Right forelimb (tissue), 1 donor: ENCODE measurements around the gene AKR1C2.
"Not testable (repeated sequence)": the region's sequence is repeated elsewhere in the genome, so short reads cannot be mapped to it uniquely, and the experiment has no call there.

Experiments used
- DNase-seq: peaks from one replicate; pipeline ENCODE4 v3.0.0-alpha.2; 2018

Gene AKR1C2

DNA sequence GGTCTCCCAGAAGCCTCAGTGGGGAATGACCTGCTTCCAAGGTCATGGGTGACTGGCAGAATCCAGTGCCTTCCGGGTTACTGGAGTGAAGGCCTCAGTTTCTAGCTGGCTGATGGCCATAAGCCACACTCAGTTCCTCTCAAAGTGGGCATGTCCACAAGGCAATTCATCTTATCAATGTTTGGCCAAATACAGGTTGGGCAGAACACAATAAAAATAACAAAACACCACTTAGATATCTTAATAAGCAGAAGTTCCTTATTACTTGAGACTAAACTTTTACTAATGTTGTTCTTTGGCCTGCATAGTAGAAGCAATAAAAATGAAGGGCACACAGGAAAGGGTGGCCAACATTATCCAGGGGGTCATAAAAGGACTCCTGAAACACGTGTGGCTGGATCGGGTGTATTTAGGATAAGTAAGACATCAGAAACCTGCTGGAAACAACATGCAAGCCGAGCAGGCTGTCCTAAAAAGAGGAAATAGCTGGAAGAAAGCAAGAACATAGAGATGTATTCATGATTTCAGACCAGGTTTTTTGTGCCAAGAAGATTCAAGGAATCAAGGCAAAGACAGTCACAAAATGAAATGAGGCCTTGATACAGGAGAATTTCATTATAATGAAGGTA, 19.6 kb upstream of the AKR1C2 start:
- no peak for DNase-seq

DNA sequence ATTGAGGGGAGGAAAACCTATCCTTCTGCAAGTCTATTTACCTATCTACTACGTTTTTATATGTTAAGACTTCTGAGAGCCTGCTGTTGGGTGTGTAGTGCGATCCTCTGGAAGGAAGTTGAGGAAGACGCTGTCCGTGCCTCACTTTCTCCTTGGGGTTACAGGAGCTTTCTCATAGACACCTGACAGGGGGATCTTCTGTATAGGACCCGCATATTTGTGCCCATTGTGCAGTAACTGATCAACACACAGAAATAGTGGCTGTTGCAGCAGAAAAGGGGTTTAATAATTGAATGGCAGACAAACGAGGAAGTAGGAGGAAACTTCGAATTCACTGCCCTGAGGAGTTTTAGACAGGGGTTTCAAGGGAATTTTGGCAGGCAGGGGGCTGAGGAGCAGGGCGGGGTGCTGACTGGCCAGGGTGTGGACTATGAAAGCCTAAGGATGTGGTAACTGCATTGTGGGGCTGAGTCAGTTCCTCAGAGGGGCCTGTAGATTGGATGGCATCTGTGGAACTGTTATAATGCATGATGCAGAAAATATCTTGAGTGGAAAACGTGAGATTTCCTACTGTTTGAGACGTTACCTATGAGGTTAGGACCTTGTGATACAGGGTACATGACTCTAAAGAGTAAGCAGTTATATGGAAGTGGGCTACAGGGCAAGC, 18.1 kb upstream of the AKR1C2 start:
- DNase-seq: not testable (repeated sequence)

- DNase-seq: not testable (repeated sequence)
Observed at GRCh38 chr10:5019770-5020612, 16.3 kb upstream of the AKR1C2 start.

- not testable (repeated sequence) for DNase-seq
Observed at GRCh38 chr10:5018671-5019277, 15.1 kb upstream of the AKR1C2 start.

DNA sequence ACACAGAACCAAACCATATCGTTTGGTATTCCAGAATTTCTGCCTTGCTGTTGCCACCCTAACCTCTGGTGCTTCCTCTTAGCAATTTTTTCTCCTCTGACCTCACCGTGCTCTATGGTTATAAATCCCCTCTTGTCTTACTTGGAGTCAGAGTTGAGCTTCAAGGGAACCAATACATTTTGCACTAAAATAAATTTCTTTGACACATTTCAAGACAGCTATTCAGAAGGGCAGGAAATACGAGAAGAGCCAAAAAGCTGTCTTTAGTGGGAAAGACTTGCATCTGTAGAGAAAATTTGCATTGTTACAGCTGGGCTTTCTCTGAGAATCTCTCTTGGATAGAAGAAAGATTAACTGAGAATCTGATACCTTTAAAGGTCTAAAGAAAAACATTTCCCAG, 14.5 kb upstream of the AKR1C2 start:
- no peak for DNase-seq

- DNase-seq: no peak
Observed at GRCh38 chr10:5014936-5015335, 11.3 kb upstream of the AKR1C2 start.

GRCh38 chr10:5014200-5014910, 10.7 kb upstream of the AKR1C2 start:
- DNase-seq: not testable (repeated sequence)

- no peak for DNase-seq
Observed at GRCh38 chr10:5013385-5013784, 9.7 kb upstream of the AKR1C2 start.

- DNase-seq: no peak
Observed at GRCh38 chr10:5012595-5012994, 8.9 kb upstream of the AKR1C2 start.

DNA sequence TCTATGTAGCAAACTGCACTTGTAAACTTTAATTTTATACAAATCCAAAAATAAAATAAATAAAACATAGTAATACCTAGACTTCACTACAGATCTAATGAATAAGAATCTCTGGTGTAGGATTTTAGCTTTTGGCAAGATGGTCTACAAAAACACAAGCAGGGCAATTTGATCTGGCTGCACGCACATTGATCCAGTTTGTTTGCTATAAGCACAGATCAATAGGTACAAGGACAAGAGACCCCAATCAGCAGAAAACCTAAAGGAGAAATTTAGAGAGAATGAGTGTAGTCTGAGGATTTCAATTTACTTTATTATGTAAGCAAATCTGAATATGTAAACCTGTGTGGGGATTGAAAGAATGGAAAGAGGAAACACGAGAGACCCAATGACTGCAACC, 7.7 kb upstream of the AKR1C2 start:
- not testable (repeated sequence) for DNase-seq

DNA sequence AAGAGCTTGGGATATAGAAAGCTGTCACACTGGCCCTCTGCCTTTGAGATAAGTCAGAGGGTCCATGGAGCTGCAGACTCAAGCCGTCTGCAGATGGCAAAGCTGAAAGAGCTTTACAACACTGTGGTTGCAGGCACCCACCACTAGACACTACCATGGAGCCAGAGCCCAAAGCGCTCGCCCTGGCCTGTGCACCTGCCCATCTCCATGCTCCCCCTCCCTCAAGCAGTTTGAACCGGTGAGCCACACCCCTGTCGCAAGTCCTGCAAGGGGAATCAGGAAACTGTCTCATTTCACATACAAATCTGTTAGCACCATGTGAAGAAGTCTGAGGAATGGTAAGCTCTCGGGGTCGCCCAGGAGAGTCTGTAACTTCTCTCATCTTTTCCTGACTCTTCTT, 6.4 kb upstream of the AKR1C2 start:
- DNase-seq: not testable (repeated sequence)

DNA sequence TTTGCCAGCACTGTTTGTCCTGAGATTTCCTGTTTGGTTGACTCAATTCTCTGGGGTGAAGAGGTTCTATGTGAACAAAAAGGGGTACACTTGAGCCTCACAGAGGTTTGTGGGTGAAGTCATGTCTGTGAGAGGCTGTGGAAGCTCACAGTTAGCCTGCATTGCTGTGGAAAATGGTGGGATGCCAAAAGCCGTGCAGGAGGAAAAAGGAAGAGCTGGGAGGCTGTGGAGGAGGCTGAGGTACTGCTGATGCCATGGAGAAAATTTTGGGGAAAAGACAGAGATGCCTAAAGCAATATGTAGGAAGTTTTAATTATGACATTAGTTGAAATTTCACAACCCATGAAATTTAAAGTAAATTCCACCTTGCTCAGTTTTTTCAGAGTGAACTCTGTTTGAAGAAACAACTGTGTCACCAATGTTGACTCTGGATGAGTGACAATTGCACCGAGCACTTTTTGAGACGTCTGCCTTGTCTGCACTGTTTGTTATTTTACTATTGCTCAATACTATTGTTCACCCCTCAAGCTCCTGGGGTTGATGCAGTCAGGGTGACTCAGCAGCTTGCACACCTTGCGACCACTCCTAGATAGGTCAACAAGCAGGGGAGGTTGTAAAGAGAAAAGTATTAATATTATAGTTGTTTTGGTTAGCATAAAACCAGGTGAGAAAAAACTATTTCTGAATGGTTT, 5.3 kb upstream of the AKR1C2 start:
- not testable (repeated sequence) for DNase-seq

GRCh38 chr10:5004501-5004900, 844 bp upstream of the AKR1C2 start:
- not testable (repeated sequence) for DNase-seq

GRCh38 chr10:5004030-5004385, 351 bp upstream of the AKR1C2 start:
- DNase-seq: not testable (repeated sequence)

GRCh38 chr10:5002013-5002727, 1.5 kb downstream of the AKR1C2 start:
- DNase-seq: no peak

GRCh38 chr10:4998671-4999070, 5.0 kb downstream of the AKR1C2 start:
- no peak for DNase-seq

- DNase-seq: not testable (repeated sequence)
Observed at GRCh38 chr10:4994260-4994659, 9.4 kb downstream of the AKR1C2 start.

DNA sequence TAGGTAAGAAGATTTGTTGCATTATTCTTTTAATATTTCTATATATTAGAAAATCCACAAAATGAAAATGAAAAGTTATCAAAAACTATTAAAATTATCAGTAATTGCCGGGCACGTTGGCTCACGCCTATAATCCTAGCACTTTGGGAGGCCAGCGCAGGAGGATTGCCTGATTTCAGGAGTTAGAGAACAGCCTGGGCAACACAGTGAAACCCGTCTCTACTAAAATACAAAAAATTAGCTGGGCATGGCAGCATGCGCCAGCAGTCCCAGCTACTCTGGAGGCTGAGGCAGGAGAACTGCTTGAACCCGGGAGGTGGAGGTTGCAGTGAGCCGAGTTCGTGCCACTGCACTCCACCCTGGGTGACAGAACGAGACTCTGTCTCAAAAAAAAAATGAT, 11.1 kb downstream of the AKR1C2 start:
- not testable (repeated sequence) for DNase-seq

GRCh38 chr10:4991463-4991862, 12.2 kb downstream of the AKR1C2 start:
- DNase-seq: not testable (repeated sequence)

- DNase-seq: no peak
Observed at GRCh38 chr10:4990217-4990616, 13.4 kb downstream of the AKR1C2 start.

DNA sequence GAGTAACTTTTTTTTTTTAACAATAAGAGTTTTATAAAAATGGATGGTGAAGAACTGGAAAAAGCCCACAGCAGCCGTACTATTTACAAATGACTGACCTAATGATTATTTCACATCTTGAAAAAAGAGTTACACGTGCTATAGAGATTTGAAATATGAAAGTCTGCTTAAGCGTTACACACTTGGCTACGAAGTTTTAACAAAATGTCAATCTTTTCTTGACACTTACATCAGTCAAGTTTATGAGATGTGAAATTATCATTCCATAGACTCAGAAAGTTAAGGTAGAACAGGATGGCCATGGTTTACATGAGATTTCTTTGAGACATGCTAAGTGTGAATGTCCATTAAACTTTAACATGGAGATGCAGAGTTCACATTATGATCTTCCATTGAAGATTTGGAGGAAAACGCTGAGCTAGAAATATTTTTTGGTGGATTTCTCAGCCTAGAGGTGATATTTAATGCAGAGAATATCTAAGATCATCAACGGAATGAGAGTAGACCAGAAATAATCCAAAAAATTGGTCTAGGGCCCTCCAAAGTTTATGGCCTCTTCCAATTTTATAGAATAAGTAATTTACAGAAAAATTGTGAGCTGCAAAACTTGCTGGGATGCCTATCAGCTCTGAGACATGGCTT, 15.5 kb downstream of the AKR1C2 start:
- DNase-seq: not testable (repeated sequence)
